ENCODE data around the gene CTDNEP1. TPM values are rescaled to one million over a fixed set of nuclear protein-coding genes. Genes with fewer than 3 reads are reported as not detected.

CTDNEP1 gene
- total RNA-seq, 4 donors from 2014 or later, result 38.5 to 82.2 (median 65.9) TPM

DNA sequence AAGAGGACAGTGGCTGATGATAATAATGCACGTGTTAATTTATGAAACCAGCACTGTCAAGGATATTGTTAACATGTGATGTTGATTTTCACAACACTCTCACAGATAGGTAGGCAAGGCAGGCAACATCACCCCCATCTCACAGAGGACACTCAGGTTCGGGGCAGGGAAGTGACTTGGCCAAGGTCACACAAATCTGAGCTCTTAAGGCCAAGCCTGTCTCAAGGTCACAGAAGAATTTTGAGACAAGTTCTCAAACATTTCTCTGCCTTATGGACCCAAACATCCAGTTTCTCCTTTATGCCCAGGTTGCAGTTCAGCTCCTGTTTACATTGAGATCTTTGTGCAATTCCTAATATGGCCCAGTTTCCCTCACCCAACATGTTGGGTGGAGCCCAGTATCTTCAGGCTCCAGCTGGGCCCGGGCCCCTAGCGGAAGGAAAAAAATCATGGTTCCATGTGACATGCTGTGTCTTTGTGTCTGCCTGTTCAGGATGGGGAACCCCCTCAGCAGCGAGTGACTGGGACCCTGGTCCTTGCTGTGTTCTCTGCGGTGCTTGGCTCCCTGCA lies 31.3 kb upstream of the CTDNEP1 start:
- H3K4me1 ChIP-seq, result peaks cover 0 to 27% (median 13%) of the 10 kb centered on the region in 4 donors
- TF ChIP-seq POLR2A (IDR thresholded peaks at IDR 0.05), result no peak
- no peak for TF ChIP-seq EP300 (IDR thresholded peaks at IDR 0.05)
- TF ChIP-seq, protein P1, sequence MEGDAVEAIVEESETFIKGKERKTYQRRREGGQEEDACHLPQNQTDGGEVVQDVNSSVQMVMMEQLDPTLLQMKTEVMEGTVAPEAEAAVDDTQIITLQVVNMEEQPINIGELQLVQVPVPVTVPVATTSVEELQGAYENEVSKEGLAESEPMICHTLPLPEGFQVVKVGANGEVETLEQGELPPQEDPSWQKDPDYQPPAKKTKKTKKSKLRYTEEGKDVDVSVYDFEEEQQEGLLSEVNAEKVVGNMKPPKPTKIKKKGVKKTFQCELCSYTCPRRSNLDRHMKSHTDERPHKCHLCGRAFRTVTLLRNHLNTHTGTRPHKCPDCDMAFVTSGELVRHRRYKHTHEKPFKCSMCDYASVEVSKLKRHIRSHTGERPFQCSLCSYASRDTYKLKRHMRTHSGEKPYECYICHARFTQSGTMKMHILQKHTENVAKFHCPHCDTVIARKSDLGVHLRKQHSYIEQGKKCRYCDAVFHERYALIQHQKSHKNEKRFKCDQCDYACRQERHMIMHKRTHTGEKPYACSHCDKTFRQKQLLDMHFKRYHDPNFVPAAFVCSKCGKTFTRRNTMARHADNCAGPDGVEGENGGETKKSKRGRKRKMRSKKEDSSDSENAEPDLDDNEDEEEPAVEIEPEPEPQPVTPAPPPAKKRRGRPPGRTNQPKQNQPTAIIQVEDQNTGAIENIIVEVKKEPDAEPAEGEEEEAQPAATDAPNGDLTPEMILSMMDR (IDR thresholded peaks at IDR 0.05), result no peak
- DNase-seq (ENCODE audit: low spot score in 2 of 2), result no peak
- peak overlapping the region in 1 of 4 donors; percentile 86 for H3K27ac ChIP-seq
- no peaks in the 10 kb centered on the region for H3K9me3 ChIP-seq
- 50 to 69% methylated on average over 6 of the region's 6 CpGs for whole genome bisulfite sequencing, 2 donors
- no peaks in the 10 kb centered on the region for H3K36me3 ChIP-seq
- H3K4me3 ChIP-seq, result peak overlapping the region in 1 of 4 donors; percentile 59
- H3K27me3 ChIP-seq, result peaks cover 0 to 34% of the 10 kb centered on the region in 2 donors

DNA sequence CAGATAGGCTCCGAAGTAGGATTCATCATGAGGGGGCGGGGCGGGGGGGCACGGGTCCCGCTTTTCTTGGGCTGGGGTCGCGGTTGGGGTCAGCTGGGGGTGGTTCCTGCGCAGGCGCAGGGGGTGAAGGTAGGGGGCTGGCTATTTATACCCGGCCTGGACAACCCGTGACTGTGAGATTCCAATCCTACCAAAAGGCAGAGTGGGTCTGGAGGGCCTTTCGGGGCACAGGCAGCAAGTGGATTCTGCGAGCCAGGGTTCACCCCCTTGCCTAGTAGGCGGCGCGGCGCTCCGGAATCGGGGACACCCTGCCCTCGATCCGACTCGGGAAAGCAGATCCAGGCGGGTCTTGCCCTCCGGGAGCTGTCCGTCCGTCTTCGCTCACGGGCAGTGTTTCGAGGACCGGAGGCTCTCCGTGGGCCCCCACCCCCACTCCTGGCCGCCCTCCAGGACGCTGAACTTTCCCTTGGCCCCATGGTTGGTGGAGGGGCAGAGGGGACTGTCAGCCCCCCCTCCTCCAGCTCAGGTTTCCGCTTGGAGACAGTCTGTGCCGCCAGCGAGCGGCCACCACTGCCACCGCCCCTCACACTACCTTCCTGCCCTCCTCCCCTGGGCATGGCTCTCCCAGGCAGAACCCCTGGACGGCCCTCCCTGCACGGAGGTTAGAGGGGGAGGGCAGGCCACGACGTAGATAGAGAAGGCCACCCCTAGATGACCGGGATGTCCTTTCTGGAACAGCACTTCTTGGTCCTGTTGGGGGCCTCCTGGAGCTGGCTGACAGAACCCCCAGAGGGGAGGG lies 30.6 kb upstream of the CTDNEP1 start:
- H3K27ac ChIP-seq, result peak overlapping the region in 3 of 4 donors; percentile 21 to 86 (median 67)
- peaks cover 0 to 27% (median 13%) of the 10 kb centered on the region in 4 donors for H3K4me1 ChIP-seq
- H3K36me3 ChIP-seq, result no peaks in the 10 kb centered on the region
- H3K27me3 ChIP-seq, result peaks cover 0 to 27% of the 10 kb centered on the region in 2 donors
- H3K9me3 ChIP-seq, result no peaks in the 10 kb centered on the region
- WGBS, 2 donors, result 1 to 2% methylated on average over 30 to 42 of the region's 43 CpGs
- H3K4me3 ChIP-seq, result peak overlapping the region; percentile 5 to 59 (median 26)
- TF ChIP-seq, protein P1 (IDR thresholded peaks at IDR 0.05), result no peak
- TF ChIP-seq EP300 (IDR thresholded peaks at IDR 0.05) (no peak), POLR2A (IDR thresholded peaks at IDR 0.05) (no peak)
- DNase-seq (ENCODE audit: low spot score in 2 of 2), result no peak

DNA sequence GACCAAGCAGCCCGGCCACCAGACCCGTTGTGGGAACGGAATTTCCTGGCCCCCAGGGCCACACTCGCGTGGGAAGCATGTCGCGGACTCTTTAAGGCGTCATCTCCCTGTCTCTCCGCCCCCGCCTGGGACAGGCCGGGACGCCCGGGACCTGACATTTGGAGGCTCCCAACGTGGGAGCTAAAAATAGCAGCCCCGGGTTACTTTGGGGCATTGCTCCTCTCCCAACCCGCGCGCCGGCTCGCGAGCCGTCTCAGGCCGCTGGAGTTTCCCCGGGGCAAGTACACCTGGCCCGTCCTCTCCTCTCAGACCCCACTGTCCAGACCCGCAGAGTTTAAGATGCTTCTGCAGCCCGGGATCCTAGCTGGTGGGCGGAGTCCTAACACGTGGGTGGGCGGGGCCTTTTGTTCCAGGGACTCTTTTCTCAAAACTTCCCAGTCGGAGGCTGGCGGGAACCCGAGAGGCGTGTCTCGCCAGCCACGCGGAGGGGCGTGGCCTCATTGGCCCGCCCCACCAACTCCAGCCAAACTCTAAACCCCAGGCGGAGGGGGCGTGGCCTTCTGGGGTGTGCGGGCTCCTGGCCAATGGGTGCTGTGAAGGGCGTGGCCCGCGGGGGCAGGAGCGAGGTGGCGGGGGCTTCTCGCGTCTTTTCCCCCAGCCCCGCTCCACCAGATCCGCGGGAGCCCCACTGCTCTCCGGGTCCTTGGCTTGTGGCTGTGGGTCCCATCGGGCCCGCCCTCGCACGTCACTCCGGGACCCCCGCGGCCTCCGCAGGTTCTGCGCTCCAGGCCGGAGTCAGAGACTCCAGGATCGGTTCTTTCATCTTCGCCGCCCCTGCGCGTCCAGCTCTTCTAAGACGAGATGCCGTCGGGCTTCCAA lies 29.8 kb upstream of the CTDNEP1 start, which contains the start of gene SLC2A4:
SLC2A4 (plus strand) TSS at position 645 of the 879 bp plus-strand sequence; CDS start at position 862, 217 bp downstream.
- Histone ChIP-seq H3K4me3 (peak within 1 kb of the TSS; percentile 5 to 59 (median 26)), H3K27ac (peak within 1 kb of the TSS; percentile 21 to 86 (median 73)), H3K9me3 (no peaks in the 10 kb centered on the region), H3K27me3 (peaks cover 0 to 20% of the 10 kb centered on the region in 2 donors), H3K4me1 (peaks cover 0 to 27% (median 13%) of the 10 kb centered on the region in 4 donors), H3K36me3 (no peaks in the 10 kb centered on the region)
- WGBS, 2 donors, result 1% methylated on average over 25 to 45 of the region's 71 CpGs
- peak; percentile 87 to 95 for DNase-seq (ENCODE audit: low spot score in 2 of 2)
- TF ChIP-seq POLR2A (IDR thresholded peaks at IDR 0.05), result peak in 1 of 2 donors; percentile 12
- peak; percentile 51 to 70 for TF ChIP-seq EP300 (IDR thresholded peaks at IDR 0.05)
- TF ChIP-seq, protein P1 (IDR thresholded peaks at IDR 0.05), result no peak

DNA sequence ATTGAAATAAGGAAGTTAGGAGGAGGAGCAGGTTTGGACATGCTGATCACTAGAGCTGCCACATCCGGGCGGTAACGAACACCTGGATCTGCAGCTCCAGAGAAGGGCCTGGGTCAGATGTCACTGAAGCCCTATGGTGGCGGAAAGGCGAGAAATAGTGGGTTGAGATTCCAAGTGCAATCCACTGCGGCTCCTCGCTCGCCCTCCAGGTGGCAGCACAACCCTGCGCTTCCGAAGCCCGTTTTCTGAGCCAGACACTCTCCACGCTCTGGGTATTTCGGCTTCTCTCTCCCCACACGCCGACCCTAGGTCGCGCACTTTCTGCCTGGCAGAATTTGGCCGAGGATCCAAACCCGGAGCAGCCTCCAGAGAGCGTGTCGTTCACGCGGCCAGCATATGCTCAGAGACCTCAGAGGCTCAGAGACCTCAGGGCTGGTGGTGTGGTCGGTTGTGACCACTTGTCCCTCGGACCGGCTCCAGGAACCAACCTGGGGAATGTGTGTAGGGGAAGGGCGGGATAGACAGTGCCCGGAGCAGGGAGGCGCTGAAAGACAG lies 29.1 kb upstream of the CTDNEP1 start:
- WGBS, 2 donors, result 1% methylated on average over 25 to 26 of the region's 29 CpGs
- TF ChIP-seq EP300 (IDR thresholded peaks at IDR 0.05) (peak in 1 of 2 donors; percentile 38), POLR2A (IDR thresholded peaks at IDR 0.05) (no peak)
- TF ChIP-seq, protein P1 (IDR thresholded peaks at IDR 0.05), result peak; percentile 91 to 97 (median 95)
- H3K36me3 ChIP-seq, result no peaks in the 10 kb centered on the region
- H3K4me3 ChIP-seq, result peak overlapping the region; percentile 5 to 59 (median 26)
- no peaks in the 10 kb centered on the region for H3K9me3 ChIP-seq
- DNase-seq (ENCODE audit: low spot score in 2 of 2), result peak; percentile 70 to 72
- H3K27me3 ChIP-seq, result peaks cover 0 to 18% of the 10 kb centered on the region in 2 donors
- peak overlapping the region; percentile 21 to 86 (median 73) for H3K27ac ChIP-seq
- peaks cover 0 to 27% (median 13%) of the 10 kb centered on the region in 4 donors for H3K4me1 ChIP-seq
